GM12872 (cell line): ENCODE data around the gene DNAH14.
A peak's percentile ranks its signal among the peaks of the same experiment; 100 is the strongest.

Source experiments
- TF ChIP-seq, protein P1 (sequence below): IDR thresholded peaks from 3 replicates; pipeline ENCODE4 v1.5.1; 2011; ENCODE audit warnings: low read depth, mild to moderate bottlenecking, low read length, moderate library complexity; ENCODE audit not compliant: insufficient read depth

DNAH14 gene

DNA sequence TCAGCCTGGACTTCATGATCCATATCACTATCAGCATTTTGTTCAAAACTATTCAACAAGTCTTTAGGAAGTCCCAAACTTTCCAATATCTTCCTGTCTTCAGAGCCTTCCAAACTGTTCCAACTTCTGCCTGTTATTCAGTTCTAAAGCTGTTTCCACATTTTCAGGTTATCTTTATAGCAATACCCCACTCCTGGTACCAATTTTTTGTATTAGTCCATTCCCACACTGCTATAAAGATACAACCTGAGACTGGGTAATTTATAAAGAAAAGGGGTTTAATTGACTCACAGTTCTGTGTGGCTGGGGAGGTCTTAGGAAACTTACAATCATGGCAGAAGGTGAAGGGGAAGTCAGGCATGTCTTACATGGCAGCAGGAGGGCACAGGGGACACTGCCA, 18.3 kb upstream of the DNAH14 start:
- TF ChIP-seq, protein P1, sequence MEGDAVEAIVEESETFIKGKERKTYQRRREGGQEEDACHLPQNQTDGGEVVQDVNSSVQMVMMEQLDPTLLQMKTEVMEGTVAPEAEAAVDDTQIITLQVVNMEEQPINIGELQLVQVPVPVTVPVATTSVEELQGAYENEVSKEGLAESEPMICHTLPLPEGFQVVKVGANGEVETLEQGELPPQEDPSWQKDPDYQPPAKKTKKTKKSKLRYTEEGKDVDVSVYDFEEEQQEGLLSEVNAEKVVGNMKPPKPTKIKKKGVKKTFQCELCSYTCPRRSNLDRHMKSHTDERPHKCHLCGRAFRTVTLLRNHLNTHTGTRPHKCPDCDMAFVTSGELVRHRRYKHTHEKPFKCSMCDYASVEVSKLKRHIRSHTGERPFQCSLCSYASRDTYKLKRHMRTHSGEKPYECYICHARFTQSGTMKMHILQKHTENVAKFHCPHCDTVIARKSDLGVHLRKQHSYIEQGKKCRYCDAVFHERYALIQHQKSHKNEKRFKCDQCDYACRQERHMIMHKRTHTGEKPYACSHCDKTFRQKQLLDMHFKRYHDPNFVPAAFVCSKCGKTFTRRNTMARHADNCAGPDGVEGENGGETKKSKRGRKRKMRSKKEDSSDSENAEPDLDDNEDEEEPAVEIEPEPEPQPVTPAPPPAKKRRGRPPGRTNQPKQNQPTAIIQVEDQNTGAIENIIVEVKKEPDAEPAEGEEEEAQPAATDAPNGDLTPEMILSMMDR, result no peak

- TF ChIP-seq, protein P1, result no peak
These were observed 15.1 kb upstream of the DNAH14 start for GRCh38 chr1:224914292-224914900.

GRCh38 chr1:224919508-224919907, 10.0 kb upstream of the DNAH14 start:
- TF ChIP-seq, protein P1, result no peak

DNA sequence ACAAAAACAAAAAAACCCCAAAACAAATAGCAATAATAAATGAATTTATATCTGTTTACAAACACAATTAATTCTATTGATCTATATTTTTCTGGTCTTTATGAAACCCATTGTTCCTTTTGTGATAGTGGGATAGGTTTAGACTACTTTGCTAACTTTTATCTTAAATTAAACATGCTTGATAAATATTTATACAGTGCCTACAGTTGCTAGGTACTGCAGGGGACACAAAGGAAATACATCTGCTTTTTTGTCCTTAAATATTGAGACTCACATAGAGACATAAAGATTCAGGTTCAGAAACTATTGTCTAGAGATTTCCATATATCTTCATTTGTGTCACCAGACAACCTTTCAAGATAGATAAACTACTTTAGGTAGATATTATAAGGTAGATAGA, 8.5 kb upstream of the DNAH14 start:
- TF ChIP-seq, protein P1, result no peak

- TF ChIP-seq, protein P1, result no peak
These were observed 8.1 kb upstream of the DNAH14 start for GRCh38 chr1:224921354-224921753.

DNA sequence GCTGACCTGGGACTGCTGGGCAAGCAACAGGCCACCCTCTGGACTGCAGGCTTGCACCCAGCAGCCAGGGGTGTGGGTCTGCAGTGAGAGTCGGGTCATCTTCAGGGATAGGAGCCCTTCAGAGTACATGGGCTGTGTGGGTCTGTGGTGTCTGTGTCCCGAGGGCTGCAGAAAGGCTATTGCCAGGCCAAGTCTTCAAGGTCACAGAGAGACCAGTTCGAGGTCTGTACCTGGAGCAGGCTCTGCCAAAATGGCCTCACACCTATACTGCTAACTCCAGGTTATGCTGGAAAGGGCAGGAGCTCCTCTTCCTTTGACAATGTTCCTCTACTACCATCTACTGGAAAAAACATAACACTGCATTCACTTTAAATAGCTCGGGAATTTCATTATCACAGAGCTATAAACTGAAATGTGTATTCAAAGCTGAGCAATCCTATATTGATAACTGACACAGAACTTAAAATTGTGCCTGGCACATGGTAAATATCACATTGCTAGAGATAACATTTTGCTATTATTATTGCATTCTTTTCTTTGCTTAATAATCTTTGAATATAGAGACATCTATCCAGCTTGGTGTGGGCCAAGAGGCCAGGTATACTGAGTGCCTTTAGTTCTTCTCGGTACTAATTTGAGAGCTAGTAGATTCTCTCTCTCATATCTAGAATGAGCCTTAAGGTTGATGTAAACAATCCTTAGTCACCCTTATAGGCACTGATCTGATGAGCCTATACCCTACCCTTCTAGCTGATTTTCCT, 6.9 kb upstream of the DNAH14 start:
- TF ChIP-seq, protein P1, result peak; percentile 66

GRCh38 chr1:224923726-224924125, 5.7 kb upstream of the DNAH14 start:
- TF ChIP-seq, protein P1, result no peak
